ENCODE measurements around the gene GLI3.

Gene GLI3

DNA sequence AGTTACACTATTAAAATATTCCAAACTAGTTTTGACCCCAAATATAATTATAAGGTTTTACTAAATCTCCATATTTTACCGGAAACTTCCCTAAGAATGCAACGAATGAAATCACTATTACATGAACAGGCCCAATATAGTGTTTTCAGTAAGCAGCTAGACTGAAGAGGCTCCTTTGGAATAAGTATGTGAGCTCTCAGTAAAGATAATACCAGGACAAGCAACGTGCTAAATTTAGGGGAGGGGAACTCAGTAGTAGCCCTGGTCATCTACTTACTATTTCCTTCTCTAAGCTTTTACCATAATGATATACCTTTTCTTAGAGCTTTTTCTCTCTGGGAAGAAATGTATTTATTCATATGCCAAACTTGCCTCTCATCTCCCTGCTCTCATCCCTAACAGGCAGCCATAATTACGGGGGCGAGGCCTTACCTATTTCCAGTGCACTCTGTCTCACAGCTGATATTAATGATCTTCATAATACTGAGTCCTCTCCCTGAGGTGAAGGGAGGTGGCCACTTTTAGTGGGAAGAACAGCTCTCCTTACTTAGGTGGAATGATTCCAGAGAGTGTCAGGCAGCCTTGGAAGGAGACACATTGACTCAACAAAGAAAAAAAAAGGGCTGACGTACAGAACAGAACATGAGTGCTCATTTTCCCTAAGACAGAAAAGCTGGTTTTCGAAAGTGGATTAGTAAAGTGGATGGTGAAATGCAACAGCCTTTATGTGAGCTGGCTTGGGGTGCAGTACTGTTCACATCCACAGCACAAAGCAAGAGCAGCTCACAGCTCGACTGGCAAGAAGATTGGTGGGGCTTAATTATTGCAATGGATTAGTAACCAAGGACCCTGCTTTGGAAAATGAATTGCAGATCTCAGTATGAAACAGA lies 165.4 kb downstream of the GLI3 start:
- no peak for DNase-seq

DNA sequence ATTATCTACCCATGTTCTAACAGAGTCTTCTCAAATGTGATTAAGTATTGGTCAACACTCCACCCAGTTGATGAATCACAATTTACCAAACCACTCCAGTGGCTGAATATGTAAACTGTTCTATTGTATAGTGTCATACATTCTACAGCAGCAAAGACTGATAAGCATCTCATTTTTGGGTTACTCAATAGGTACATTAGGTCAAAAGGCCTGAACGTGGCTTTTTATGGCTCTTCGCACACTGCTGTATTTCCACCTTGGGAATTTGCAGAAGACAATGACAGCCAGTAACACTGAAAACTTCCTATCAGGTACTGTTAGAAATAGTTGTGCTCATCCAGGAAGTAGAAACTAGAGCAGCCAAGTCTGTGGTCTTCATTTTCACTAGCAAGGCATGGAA lies 166.9 kb downstream of the GLI3 start:
- no peak for DNase-seq

DNA sequence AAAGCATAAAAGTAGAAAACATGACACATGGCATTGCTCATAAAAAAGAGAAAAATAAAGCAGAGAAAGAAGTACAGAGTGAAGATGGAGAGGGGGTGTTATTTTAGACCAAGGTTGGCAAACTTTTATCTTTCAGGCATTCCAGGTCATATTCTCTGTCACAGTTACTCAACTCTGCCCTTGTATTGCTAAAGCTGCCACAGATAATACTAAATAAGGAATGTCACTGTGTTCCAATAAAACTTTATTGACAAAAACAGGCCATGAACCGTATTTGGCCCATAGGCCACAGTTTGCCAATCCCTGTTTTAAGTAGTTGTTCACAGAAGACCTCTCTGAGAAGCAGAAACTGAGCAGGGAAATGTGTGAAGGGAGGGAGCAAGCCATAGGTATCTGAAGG lies 167.4 kb downstream of the GLI3 start:
- no peak for DNase-seq

DNA sequence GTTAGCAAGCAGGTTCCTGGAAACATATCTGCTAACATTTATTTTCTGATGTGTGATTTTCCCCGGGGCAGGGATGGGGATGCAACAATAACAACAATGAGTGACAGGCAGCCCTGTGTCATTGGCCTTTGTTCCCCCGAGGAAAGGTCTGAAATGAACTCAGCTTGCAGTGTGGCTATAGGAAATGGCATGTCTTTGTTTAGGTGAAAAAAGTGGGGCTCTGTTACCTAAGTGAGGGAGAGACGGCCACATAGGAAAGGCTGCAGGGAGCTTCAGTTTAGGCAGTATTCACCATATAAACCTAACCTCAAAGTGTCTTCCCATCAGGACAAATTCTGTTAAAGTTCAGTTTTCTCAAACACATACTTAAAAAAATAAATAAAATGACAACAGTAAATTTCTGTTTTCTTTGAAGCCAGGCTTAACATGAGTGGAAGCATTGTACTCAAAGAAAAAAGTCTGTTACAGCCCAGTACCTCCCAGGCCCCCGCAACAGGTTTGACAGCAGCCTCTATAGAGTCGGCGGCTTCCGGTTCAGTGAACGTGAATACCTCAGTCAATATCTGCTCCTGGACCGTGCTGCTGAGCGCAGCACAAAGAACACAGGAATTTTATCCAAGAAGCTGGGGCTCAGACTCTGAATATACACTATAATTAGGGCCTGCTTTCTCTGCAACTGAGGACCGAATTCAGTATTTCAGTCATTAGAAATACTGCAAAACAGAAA lies 168.3 kb downstream of the GLI3 start:
- no peak for DNase-seq

DNA sequence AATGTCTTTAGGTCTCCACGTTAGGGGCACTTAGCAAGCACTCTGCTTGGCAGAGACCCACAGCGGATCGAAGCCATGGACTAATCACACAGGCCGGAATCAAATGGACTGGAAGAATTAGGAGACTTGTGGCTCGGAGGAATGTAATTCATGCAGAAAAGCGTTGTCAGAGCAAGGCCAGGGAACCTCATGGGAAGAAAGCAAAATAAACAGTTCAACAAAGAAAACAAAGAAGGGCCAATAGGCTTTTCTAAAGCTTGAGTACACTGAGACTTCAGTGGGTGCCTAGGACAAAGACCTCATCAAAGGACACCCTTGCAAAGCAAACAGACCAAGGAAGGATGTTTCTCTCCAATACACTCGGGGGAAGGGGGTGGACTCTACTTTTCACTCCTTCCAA lies 171.1 kb downstream of the GLI3 start:
- DNase-seq: no peak

DNA sequence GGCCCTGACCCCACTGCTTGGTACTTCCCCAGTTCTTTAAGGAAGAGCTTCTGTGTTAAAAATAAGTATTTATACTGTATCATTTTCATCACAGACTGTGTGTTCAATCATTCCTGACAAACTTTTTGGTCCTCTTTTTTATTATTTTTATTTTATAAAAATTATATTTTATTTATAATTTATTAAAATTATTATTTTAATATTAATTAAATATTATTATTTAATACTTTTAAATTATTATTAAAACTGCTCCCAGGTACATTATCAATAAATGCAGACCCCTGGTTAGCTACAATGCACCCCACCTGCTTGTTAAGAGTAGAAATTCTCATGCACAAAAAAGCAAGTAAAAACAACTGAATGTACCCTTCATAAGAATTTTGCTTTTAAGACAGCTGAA lies 172.0 kb downstream of the GLI3 start:
- DNase-seq: no peak

DNA sequence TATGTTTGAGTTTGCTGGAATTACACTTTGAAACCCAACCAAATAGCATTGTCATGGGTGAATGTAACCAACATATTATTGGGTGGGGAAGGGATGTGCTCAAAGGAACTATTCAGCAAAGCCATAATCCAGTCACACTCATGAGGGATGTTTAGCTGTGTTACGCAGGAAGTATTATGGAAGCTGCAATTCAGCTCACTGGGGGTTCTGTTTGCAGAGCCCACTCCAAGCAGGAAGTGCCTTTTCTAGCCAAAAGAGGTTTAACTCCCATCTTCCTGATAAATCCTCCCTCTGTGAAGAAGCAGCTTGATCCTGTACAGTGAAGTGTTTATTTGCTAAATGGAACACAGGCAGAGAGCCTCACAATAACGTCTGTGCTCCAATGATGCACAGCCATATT lies 172.5 kb downstream of the GLI3 start:
- DNase-seq: no peak

DNA sequence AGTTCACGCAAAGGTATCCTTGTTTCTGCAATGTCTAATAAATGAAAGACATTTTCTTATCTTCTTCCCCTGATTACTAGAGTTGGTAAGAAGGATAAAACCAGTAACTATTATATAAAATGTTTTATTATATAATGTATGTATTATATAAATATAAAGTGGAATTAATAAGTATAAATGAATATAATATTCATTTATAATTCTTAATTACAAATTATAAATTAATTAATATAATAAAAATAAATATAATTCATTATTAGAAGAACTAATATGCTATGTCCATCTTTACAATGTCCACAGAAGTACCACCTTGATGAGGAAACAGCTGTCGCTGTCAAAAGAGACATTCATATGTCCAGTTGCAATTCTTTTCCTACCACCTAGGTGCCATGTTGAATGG lies 177.7 kb downstream of the GLI3 start:
- DNase-seq: no peak

DNA sequence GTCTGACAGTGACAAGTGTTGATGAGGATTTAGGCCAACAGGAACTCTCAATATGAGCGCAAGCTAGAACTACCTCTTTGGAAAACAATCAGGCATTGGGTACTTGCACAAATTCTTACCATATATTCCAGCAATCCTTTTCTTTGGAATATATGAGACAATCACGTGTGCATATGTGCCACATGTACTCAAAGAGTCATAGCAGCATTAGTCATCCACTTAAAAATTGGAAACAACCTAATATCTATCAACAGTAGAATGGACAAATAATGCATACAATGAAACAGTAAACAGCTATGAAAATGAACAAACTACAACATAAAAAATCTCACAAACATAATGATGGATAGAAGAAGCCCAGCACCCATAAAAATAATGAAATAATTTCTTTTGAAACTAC lies 179.7 kb downstream of the GLI3 start:
- no peak for DNase-seq

DNA sequence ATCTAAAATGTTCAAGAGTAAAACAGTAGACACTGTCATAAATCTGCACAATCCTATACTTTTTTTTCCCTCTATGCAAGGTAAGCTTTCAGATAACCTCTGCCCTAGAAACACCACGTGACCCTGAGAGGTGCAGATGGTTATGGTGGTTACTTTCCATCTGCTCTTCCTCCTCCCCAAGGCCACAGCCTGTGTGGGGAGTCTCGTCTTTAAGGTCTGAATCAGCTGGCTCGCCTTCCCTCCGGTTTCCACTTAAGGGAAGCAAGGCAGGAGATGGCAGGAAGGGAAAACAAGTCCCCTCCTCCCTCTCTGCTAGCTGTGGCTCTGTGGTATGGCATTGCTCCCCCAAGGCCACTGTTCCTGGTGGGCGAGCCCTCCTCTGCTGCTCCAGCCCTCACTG lies 181.8 kb downstream of the GLI3 start:
- DNase-seq: no peak

DNA sequence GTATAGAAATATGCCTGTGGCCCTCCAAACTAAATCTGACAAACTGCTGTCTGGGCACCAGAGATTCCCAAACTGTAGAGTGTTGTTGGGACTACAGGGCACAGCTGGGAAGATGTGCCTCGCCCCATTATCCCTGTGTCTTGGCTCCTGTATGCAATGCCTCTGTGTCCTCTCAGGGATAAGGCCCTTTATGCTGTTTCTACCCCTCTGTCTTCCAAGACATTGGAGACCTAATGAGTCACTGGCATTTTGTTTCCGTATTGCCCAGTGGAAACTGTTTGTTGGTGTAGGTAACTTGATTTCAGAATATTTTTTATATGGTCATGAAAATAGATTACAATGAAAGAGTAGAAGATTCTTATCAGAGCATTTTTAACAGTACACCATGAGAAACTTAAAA lies 183.2 kb downstream of the GLI3 start:
- DNase-seq: no peak

DNA sequence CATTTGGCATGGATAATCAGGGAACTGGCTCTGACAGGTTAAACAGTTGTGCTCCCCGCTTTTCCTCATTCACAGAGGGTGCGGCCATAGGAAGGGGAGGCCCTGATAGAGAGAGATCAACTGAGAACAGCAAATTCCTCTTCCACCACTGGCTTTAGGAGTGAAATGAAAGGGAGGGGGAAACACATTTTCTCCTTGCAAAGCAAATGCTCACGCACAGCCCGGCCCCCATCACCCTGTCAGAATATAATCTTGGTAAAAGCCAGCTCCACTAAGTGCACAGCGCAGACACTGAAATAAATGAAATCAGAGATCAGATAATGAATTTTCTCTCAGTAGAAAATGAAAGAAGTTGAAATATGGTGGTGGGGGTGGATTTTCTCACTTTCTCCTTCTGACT lies 187.2 kb downstream of the GLI3 start:
- no peak for DNase-seq

DNA sequence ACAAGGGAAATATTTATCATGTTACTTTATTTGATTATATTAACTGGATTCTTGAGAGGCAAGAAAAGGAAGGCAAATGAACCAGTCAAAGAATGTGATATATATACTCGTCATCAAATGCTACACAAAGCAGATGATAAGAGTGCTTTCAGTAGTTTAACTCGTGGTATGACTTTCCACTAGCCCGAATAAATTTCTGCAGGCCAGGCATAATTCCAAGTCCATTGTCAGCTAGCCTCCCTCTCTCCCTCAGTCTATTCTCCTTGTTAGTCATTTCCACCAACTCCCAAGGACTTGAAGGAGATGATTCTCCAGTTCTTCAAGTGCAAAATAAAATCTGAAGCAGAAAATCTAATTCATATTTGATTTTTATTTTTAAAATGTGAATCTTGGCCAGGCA lies 190.5 kb downstream of the GLI3 start:
- no peak for DNase-seq

DNA sequence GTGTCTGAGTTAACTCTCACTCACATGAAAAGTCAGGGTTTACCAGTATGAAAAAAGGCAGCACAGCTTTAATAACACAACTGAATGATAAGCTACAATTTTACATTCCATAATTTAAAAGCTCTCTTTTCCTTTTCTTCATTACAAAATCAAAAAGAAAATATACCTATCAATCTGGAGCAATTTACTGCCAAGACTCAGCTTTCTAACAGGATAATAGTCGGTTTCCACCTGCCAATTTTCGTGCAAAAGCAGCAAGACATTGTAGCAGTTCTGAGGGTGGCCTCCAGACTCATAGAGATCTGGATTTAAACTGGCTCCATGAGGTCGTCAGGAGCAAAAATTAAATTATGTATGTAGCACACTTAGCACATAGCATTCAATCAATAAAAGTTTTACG lies 191.0 kb downstream of the GLI3 start:
- DNase-seq: no peak

DNA sequence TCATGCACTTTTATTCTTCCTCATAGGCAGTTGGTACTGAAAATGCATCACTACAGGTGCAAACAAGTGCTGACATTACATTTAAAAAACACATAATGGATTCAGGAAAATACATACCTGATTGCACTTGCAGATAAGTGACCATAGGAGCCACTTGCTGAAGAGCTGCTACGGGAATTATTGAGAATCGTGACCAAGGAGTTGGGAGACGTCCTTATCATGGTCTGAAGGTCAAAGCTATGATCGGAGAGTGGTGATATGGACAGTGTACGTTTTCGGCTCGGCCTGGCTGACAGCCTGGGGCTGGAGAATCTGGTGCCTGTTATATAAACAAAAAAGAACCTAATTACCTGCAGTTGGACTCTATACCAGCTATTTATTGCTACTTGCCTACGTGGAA lies 197.1 kb downstream of the GLI3 start:
- DNase-seq: no peak

DNA sequence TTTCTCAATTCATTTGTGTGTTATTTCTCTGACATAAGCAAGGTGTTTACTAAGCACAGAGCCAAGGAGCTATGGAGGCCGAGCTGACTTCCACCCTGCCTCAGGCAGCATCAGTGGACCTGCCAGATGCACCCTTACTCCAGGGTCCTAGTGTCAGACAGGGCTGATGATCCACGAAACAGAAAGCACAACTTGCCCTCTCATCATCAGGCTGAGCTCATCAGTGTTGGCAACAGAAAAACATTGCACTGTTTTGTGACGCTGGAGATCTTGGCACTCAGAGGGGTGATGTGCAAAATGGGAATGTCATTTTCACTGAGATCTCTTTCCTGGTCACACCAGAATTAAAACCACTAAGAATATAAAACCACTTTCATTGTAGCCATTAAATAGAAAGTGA lies 201.8 kb downstream of the GLI3 start:
- no peak for DNase-seq

DNA sequence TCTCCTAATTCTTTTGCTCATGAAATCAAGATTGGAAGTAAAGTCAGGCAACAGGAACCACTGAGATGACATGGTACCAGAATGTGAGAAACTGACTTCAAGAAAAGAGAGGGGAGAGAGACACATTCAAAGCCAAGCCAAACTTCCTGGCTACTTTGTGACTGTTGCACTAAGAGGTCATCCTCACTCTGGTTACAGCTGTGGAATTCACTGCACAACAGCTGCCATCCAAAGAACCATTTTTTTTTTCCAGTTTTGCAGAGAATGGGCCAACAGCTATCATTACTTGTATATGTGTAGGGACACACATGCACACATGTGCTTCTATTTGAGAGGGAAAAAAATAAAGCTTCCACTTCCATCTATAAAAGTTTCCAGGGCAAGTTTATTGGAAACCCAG lies 203.5 kb downstream of the GLI3 start:
- DNase-seq: no peak

DNA sequence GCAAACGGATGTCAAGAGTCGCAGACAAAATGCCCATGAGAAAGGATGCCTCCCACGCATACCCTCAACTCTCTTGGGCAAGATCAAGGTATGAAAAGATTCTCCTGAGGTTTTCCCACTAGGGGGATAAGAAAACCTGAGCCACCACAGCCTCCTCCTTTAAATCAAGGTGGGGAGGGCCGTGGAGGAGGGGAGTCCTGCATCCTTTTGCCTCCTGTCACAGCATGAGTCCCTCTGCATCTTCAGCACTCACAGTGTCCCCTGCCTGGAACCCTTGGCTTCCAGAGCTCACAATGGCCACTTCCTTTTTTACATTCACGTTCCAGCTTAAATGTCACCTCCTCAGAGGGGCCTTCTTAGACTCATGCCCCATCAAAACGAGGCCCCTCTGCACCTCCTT lies 207.6 kb downstream of the GLI3 start:
- no peak for DNase-seq

DNA sequence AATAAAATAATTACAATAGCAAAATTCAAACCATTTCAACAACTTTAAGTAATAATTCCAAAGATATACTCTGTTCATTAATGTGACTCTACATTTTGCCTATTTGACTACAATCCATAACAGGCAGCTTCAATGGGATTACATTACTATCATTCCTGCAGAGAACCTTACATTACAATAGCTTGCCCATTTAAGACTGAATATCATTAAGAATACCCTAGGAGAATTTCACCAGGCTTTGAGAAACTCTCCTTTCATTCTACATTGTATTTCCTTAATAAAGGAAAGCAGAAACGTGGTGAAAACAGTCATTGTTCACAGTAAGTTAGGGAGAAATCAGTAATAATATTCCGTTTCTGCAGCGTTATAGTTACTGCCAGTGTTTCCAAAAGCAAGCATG lies 209.5 kb downstream of the GLI3 start:
- DNase-seq: no peak

DNA sequence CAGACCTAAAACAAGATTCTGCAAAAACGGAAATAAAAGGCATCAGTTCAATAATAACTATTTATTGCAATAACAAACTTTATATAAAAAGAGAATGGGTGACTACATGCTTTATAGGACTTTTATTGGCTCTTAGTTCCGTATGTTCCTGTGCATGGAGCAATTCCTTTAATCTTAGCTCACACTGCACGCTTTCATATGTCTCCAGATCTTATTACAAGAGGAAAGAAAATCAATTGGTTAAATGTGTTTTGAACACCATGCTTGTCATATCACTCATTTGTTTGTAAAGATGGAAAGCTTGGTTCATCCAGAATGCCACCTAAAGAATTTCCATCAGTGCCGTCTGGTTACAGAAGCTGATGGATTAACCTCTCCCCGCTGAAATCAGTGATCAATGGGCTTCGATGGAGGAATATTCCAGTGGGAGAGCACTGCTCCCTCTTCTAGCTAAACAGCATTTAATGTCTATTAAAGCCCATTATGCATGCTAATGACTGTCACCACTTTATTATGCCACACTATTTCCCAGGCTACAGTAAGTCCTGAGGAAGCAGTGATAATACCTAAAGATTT lies 210.3 kb downstream of the GLI3 start:
- DNase-seq: no peak

DNA sequence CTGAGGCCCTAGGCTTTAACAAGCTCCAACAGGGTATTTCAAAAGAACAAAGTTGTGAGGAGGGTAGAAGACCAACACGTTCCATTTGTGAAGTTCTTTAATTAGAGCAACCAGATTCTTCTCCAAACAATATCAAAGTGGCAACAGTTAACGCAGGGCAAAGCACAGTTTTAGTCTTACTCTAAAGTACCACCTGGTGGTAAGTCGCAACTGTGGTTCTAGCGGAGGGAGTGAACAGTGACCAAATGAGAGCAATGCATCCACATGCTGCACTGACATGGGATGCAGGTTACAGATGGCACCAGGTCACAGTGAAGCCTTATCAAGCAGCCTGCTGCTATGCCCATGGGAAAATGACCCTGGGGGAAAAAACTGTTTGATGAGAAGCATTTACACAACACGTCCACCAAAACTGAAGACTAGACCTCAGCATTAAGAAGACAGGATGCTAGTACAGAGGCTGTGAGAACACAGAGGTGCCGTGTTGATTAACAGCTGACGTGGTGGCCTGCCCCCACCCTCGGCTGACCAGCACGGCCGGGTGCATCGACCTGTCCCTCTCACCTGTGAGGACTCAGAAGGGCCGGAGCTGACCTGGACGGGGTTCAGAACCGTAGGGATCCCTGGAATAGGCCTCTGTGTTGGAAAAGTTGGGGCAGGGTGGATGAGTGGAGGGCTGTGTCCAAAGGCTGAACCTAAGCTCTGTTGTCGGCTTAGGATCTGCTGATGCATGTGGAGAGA lies 211.2 kb downstream of the GLI3 start:
- DNase-seq: no peak

DNA sequence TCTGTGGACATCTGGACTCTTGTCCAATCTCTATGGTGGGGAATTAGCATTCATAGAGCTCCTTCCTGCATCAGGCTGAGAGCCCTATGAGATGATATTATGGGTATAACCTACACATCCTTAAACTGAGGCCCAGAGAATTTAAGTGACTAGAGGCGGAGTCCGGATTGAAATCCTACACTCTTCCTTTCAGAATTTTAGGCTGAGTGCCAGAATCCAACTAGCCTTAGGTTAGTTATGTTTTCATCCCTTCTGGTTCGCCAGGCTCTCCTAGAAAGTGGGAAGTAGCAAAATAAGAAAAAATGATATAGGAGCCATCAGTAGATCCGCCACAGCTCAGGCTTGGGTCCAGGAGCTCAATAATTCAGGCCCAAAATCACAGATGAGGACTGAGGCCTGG lies 212.5 kb downstream of the GLI3 start:
- DNase-seq: no peak

DNA sequence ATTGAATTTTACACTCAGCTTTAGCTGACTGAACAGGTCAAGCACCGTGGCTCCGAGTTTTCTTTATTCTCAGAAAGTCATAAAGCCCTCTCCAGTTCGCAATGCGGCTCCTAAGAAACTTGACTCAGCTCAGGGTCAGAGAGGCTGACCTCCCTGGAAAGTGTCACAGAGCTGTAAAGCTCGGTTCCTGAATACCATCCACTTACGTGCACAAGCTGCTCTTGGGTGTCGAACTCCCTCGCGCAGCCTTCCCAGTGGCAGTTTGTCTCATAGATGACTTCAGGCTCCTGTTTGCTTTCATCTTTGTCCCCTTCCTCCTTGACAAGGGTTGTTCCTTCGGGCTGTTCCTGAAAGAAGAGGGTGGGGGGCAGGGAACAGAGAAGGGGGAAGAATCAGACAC lies 213.7 kb downstream of the GLI3 start:
- peak; percentile 61 for DNase-seq

DNA sequence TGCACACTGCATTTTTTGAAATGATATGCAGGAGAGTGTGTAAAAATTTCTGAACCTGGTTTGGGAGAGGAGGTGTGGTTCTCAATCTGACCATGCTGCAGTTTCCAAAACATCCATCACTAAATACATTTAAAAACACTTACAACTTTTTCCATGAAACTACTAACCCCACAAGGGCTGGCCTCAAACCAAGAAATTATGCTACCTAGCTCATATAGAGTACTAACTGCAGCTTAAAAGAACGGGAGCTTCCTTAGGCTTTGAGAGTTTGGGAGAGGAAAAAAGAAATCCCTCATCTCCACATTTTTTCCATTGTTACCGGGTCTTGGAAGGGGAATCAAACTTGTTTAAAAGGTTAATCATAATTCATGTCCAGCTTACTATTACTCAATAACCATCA lies 214.2 kb downstream of the GLI3 start:
- DNase-seq: no peak
